MM.1S (cell line): ENCODE results near the gene DDN.

Experiments used
- CTCF ChIP-seq: fragments of 300-600 bp; sonication (generic); IDR thresholded peaks from 2 replicates; pipeline ENCODE4 v1.5.1; 2016; ENCODE audit warnings: antibody characterized with exemption, low read length, mixed read lengths
- EZH2 ChIP-seq: fragments of 300-600 bp; sonication (generic); optimal IDR thresholded peaks from 2 replicates; pipeline ENCODE3; 2017; ENCODE audit warnings: low read depth, mild to moderate bottlenecking, antibody characterized with exemption, low read length, mixed read lengths
- EZH2phosphoT487 ChIP-seq: fragments of 300-600 bp; sonication (generic); IDR thresholded peaks from 2 replicates; pipeline ENCODE4 v1.6.1; 2018; ENCODE audit warnings: antibody characterized with exemption, low read length

GRCh38 chr12:49036029-49036428 lies 36.9 kb upstream of the DDN start:
- TF ChIP-seq CTCF = no peak
- TF ChIP-seq EZH2 = no peak
- TF ChIP-seq EZH2phosphoT487 = no peak
